Esophagus muscularis mucosa (tissue), 3 donors: ENCODE results near the gene PNMA5.

Experiments
- POLR2A ChIP-seq: fragments of 450-650 bp; IDR thresholded peaks from one replicate; pipeline ENCODE4 v1.6.1; 2017; ENCODE audit warnings: antibody characterized with exemption, moderate library complexity, mild to moderate bottlenecking, low read depth
- POLR2AphosphoS5 ChIP-seq, 2 donors: sonication (generic); formaldehyde crosslinking; IDR thresholded peaks; one replicate each; pipeline ENCODE4 v1.6.1; 2017; ENCODE audit warnings: antibody characterized with exemption in 2 of 2
- TF ChIP-seq, protein P1 (sequence below), 3 experiments: fragments of 200-600 bp in 2 of 3; fragments of 450-650 bp in 1 of 3; sonication (generic) in 2 of 3; IDR thresholded peaks; one replicate each; pipeline ENCODE4 v1.5.1; 2017 to 2019; ENCODE audit warnings: antibody characterized with exemption in 3 of 3, mild to moderate bottlenecking in 2 of 3, moderate library complexity in 1 of 3

DNA sequence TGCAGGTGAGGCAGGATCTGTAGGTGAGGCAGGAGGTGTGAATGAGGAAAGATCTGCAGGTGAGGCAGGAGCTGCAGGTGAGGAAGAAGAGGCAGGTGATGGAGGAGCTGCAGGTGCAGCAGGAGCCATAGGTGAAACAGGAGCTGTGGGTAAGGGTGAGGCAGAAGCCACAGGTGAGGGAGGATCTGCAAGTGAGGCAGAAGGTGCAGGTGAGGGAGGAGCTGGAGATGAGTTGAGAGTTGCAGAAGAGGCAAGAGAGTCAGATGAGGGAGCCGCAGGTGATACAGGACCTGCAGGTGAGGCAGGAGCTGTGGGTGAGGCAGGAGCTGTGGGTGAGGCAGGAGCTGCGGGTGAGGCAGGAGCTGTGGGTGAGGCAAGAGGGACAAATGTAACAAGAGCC lies 35.2 kb upstream of the PNMA5 start:
- TF ChIP-seq, protein P1, sequence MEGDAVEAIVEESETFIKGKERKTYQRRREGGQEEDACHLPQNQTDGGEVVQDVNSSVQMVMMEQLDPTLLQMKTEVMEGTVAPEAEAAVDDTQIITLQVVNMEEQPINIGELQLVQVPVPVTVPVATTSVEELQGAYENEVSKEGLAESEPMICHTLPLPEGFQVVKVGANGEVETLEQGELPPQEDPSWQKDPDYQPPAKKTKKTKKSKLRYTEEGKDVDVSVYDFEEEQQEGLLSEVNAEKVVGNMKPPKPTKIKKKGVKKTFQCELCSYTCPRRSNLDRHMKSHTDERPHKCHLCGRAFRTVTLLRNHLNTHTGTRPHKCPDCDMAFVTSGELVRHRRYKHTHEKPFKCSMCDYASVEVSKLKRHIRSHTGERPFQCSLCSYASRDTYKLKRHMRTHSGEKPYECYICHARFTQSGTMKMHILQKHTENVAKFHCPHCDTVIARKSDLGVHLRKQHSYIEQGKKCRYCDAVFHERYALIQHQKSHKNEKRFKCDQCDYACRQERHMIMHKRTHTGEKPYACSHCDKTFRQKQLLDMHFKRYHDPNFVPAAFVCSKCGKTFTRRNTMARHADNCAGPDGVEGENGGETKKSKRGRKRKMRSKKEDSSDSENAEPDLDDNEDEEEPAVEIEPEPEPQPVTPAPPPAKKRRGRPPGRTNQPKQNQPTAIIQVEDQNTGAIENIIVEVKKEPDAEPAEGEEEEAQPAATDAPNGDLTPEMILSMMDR (IDR thresholded peaks at IDR 0.05) = no peak
- TF ChIP-seq POLR2AphosphoS5 (IDR thresholded peaks at IDR 0.05) (no peak), POLR2A (no peak)
